ENCODE measurements around the gene ZSWIM3. TPM values are rescaled to one million over a fixed set of nuclear protein-coding genes. Genes with fewer than 3 reads are reported as not detected.

Gene ZSWIM3
- total RNA-seq, 4 donors from 2014 or later, result 2.2 to 8.3 (median 5.7) TPM

- in situ Hi-C loops (cut with MboI; ENCODE audit: low pct_ligation_motif_present in 1 of 4, low pct_unique_long_range_greater_than_20kb in 1 of 4, low sequenced_read_pairs in 3 of 4) (no loop called here), intact Hi-C loops (cut with DNase I; ENCODE audit: low total_unique reads) (no loop called here)
- H3K36me3 ChIP-seq, result no peaks in the 10 kb centered on the region
- no peaks in the 10 kb centered on the region for H3K27me3 ChIP-seq
- no peak for DNase-seq
- no peaks in the 10 kb centered on the region for H3K9me3 ChIP-seq
- H3K4me1 ChIP-seq, result peaks cover 13 to 73% (median 36%) of the 10 kb centered on the region in 4 donors
- no peak for TF ChIP-seq EP300 (IDR thresholded peaks at IDR 0.05; ENCODE audit: low read depth)
- no peak for TF ChIP-seq POLR2AphosphoS5 (IDR thresholded peaks at IDR 0.05)
- no peak for TF ChIP-seq POLR2A (IDR thresholded peaks at IDR 0.05)
- TF ChIP-seq CTCF (IDR thresholded peaks at IDR 0.05), result no peak
- H3K4me3 ChIP-seq, result no peak overlapping the region
- H3K27ac ChIP-seq, result no peak overlapping the region
- 95 to 98% methylated on average over 3 to 5 of the region's 5 CpGs for WGBS, 2 donors (ENCODE audit: low coverage in 1 of 2)
Observed at GRCh38 chr20:45859916-45860315, 2.5 kb downstream of the ZSWIM3 start.

GRCh38 chr20:45860560-45861220 is 3.3 kb downstream of the ZSWIM3 start:
- H3K4me3 ChIP-seq, result no peak overlapping the region
- peaks cover 7 to 65% (median 34%) of the 10 kb centered on the region in 4 donors for H3K4me1 ChIP-seq
- DNase-seq, result no peak
- intact Hi-C loops (cut with DNase I; ENCODE audit: low total_unique reads) (no loop called here), in situ Hi-C loops (cut with MboI; ENCODE audit: low pct_ligation_motif_present in 1 of 4, low pct_unique_long_range_greater_than_20kb in 1 of 4, low sequenced_read_pairs in 3 of 4) (no loop called here)
- peak overlapping the region; percentile 52 to 63 (median 58) for H3K27ac ChIP-seq
- H3K36me3 ChIP-seq, result no peaks in the 10 kb centered on the region
- H3K27me3 ChIP-seq, result no peaks in the 10 kb centered on the region
- H3K9me3 ChIP-seq, result no peaks in the 10 kb centered on the region
- WGBS, 2 donors (ENCODE audit: low coverage in 1 of 2), result 66 to 68% methylated on average over 6 to 7 of the region's 7 CpGs
- no peak for TF ChIP-seq POLR2AphosphoS5 (IDR thresholded peaks at IDR 0.05)
- no peak for TF ChIP-seq CTCF (IDR thresholded peaks at IDR 0.05)
- TF ChIP-seq EP300 (IDR thresholded peaks at IDR 0.05; ENCODE audit: low read depth), result no peak
- no peak for TF ChIP-seq POLR2A (IDR thresholded peaks at IDR 0.05)

DNA sequence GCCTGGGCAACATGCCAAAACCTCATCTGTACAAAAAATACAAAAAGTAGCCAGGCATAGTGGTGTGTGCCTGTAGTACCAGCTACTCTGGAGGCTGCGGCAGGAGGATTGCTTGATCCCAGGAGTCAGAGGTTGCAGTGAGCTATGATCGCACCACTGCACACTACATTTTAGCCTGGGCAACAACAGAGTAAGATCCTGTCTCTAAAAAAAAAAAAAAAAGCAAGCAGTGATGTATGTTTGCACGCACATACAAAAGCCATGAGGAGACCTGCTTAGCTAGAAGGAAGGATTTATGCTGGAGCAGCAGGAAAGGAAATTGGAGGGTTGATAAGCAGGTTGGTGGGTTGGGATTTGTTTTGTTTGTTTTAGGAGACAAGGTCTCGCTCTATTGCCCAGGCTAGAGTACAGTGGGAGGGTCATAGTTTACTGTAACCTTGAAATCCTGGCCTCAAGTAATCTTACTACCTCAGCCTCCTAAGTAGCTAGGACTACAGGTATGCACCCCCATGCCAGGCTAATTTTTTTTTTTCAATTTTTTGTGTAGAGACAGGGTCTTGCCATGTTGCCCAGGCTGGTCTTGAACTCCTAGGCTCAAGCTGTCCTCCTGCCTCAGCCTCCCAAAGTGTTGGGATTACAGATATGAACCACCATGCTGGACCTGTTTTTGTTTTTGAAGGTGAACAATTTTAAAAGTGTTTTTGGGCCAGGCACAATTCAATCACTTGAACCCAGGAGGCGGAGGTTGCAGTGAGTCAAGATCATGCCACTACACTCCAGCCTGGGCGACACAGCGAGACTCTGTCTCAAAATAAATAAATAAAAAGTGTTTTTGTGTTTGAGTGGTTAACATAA is 4.0 kb downstream of the ZSWIM3 start:
- in situ Hi-C loops (cut with MboI; ENCODE audit: low pct_ligation_motif_present in 1 of 4, low pct_unique_long_range_greater_than_20kb in 1 of 4, low sequenced_read_pairs in 3 of 4), result no loop called here
- Histone ChIP-seq H3K4me1 (peaks cover 0 to 64% (median 30%) of the 10 kb centered on the region in 4 donors), H3K27me3 (no peaks in the 10 kb centered on the region), H3K27ac (peak overlapping the region; percentile 52 to 63 (median 58)), H3K9me3 (no peaks in the 10 kb centered on the region), H3K4me3 (no peak overlapping the region), H3K36me3 (no peaks in the 10 kb centered on the region)
- intact Hi-C loops (cut with DNase I; ENCODE audit: low total_unique reads), result no loop called here
- no peak for DNase-seq
- TF ChIP-seq POLR2AphosphoS5 (IDR thresholded peaks at IDR 0.05) (no peak), CTCF (IDR thresholded peaks at IDR 0.05) (no peak), EP300 (IDR thresholded peaks at IDR 0.05; ENCODE audit: low read depth) (no peak), POLR2A (IDR thresholded peaks at IDR 0.05) (no peak)
- 69 to 83% methylated on average over 6 to 7 of the region's 7 CpGs for WGBS, 2 donors (ENCODE audit: low coverage in 1 of 2)
